SK-N-DZ (cell line): ENCODE measurements around the gene EIF3CL.
A peak's percentile ranks its signal among the peaks of the same experiment; 100 is the strongest.
"Not testable (repeated sequence)": the region's sequence is repeated elsewhere in the genome, so short reads cannot be mapped to it uniquely, and the experiment has no call there.

Experiments used
- DNase-seq: peaks from one replicate; pipeline ENCODE4 v3.0.0-alpha.2; 2015; ENCODE audit warnings: low spot score
- small RNA-seq, 2 experiments: library from RNA; depleted of rRNA; stranded (forward); fragments of <200 nt; gene quantifications; one replicate each; pipeline ENCODE3, GENCODE V24; 2014

Gene EIF3CL

GRCh38 chr16:28364268-28365173 is 39.1 kb downstream of the EIF3CL start:
- not testable (repeated sequence) for DNase-seq

- DNase-seq, result not testable (repeated sequence)
These were observed 40.2 kb downstream of the EIF3CL start, which contains the start of gene NPIPB6 for GRCh38 chr16:28363408-28363807. NPIPB6 (minus strand) TSS chr16:28363508; CDS start chr16:28362822, 686 bp downstream.

GRCh38 chr16:28362600-28362999 is 41.0 kb downstream of the EIF3CL start:
- not testable (repeated sequence) for DNase-seq

GRCh38 chr16:28338230-28338629 is 65.4 kb downstream of the EIF3CL start:
- DNase-seq, result not testable (repeated sequence)

- DNase-seq, result not testable (repeated sequence)
These were observed 66.5 kb downstream of the EIF3CL start for GRCh38 chr16:28336940-28337710.

- not testable (repeated sequence) for DNase-seq
These were observed 68.0 kb downstream of the EIF3CL start for GRCh38 chr16:28335678-28336077.

GRCh38 chr16:28332632-28333031 is 71.0 kb downstream of the EIF3CL start:
- DNase-seq, result not testable (repeated sequence)

- not testable (repeated sequence) for DNase-seq
These were observed 72.7 kb downstream of the EIF3CL start for GRCh38 chr16:28330981-28331380.

GRCh38 chr16:28330232-28330631 is 73.4 kb downstream of the EIF3CL start:
- DNase-seq, result peak; percentile 81

Small RNA genes lying within 50 kb of the gene (small RNA-seq; reads per million reads assigned to genes)
- gene AC138904.2, result 0 reads per million in 2 experiments
- gene MIR6862-1, result 0 reads per million in 2 experiments
